Adrenal gland (tissue), 12 donors: ENCODE measurements around the gene KIF5A. TPM values are rescaled to one million over a fixed set of nuclear protein-coding genes. Genes with fewer than 3 reads are reported as not detected.

Experiments used
- DNase-seq, 7 donors: peaks; one replicate each; pipeline ENCODE4 v3.0.0-alpha.2; 2019 to 2020
- H3K27ac ChIP-seq, 5 donors: fragments of 200-600 bp; sonication (generic) in 4 of 5; 1 replicate in 3 of 5; 2 replicates in 2 of 5; pipeline versions ENCODE4 v1.5.1 to v1.8.0; 2016 to 2020; ENCODE audit warnings: mild to moderate bottlenecking in 1 of 5
- H3K27me3 ChIP-seq: fragments of 200-600 bp; 2 replicates; pipeline ENCODE4 v1.8.0; 2021
- H3K36me3 ChIP-seq, 2 donors: fragments of 200-600 bp; replicated peaks in 1 of 2; 1 replicate in 1 of 2; 2 replicates in 1 of 2; pipeline versions ENCODE4 v1.5.1 to v1.8.0; 2018 to 2022
- H3K4me1 ChIP-seq, 2 donors: fragments of 200-600 bp; replicated peaks in 1 of 2; 1 replicate in 1 of 2; 2 replicates in 1 of 2; pipeline versions ENCODE4 v1.5.1 to v1.8.0; 2018 to 2021
- H3K4me3 ChIP-seq, 4 donors: fragments of 200-600 bp; sonication (generic) in 3 of 4; one replicate each; pipeline ENCODE4 v1.5.1; 2016 to 2018
- H3K9me3 ChIP-seq, 3 donors: fragments of 200-600 bp; sonication (generic) in 1 of 3; replicated peaks in 1 of 3; 1 replicate in 2 of 3; 2 replicates in 1 of 3; pipeline versions ENCODE4 v1.5.1 to v1.8.0; 2016 to 2021
- CTCF ChIP-seq, 6 experiments: fragments of 450-650 bp in 4 of 6; fragments of 200-600 bp in 2 of 6; sonication (generic) in 1 of 6; IDR thresholded peaks; 1 replicate in 5 of 6; 2 replicates in 1 of 6; pipeline versions ENCODE4 v1.5.1 to v1.8.0; 2016 to 2021; ENCODE audit warnings: antibody characterized with exemption in 6 of 6, mild to moderate bottlenecking in 2 of 6, moderate library complexity in 1 of 6
- POLR2A ChIP-seq, 2 donors: fragments of 450-650 bp; IDR thresholded peaks; one replicate each; pipeline ENCODE4 v1.6.1; 2017; ENCODE audit warnings: antibody characterized with exemption in 2 of 2, mild to moderate bottlenecking in 2 of 2, moderate library complexity in 1 of 2
- WGBS, 4 donors: extraction: QIAGEN DNeasy Blood & Tissue Kit in 2 of 4; methylation state at CpG; one replicate each; pipeline versions ENCODE4 v1.1.5 to v1.1.7; 2013 to 2017; 5-methylcytosine and 5-hydroxymethylcytosine counted together
- intact Hi-C, 2 donors: fragments of 100-400 bp; cut with DNase I; formaldehyde crosslinking; loops; one replicate each; pipeline versions ENCODE4 v1.14.1 to v1.15.0; 2022 to 2023
- polyA plus RNA-seq, 3 donors: library from polyadenylated mRNA; stranded (reverse); fragments of 200-250 nt in 2 of 3; fragments of 350-450 nt in 1 of 3; fragmentation: Illumina TruSeq in 1 of 3; extraction: RNeasy Lipid Tissue Mini Kit (QIAGEN cat#74804) in 1 of 3; gene quantifications; one replicate each; pipeline ENCODE4 v1.2.3, GENCODE V29; 2013 to 2014
- total RNA-seq, 9 donors: library from RNA; depleted of rRNA in 4 of 9; stranded (reverse); fragments of >200 nt in 4 of 9; fragments of 120-200 nt in 1 of 9; fragmentation: NEBNext Ultra II Directional in 1 of 9; extraction: Animal tissue kit (Norgen Biotek cat#: 25700) in 1 of 9; gene quantifications; one replicate each; pipeline versions ENCODE4 v1.1.0 to v1.2.4, GENCODE V29; 2013 to 2023
- donor health status: healthy with polysubstance abuse.
- donor health status: Bipolar disorder and iron deficiency.
- donor health status: DM: yes; HTN: yes; CAD: no.
- donor health status: DM: no; HTN: no; CAD: no.
- donor health status: DM: no; HTN: no; CAD: no.
- donor health status: DM: yes; HTN: yes; CAD: no.

Gene KIF5A
- total and polyA plus RNA-seq, 12 donors, result 0.32 to 7.6 (median 2.1) TPM; not detected in 1

- no peaks in the 10 kb centered on the region for H3K27me3 ChIP-seq
- H3K36me3 ChIP-seq, result peaks cover 0 to 73% of the 10 kb centered on the region in 2 donors
- H3K4me1 ChIP-seq, result peaks cover 0 to 9% of the 10 kb centered on the region in 2 donors
- no peak for DNase-seq
- H3K4me3 ChIP-seq, result no peak overlapping the region
- no peak overlapping the region for H3K27ac ChIP-seq
- intact Hi-C loops, result no loop called here
- WGBS, 4 donors, result 94 to 100% (median 100%) methylated on average over 1 of the region's 1 CpG
- no peaks in the 10 kb centered on the region for H3K9me3 ChIP-seq
- TF ChIP-seq POLR2A (IDR thresholded peaks at IDR 0.05), result no peak
- no peak for TF ChIP-seq CTCF (IDR thresholded peaks at IDR 0.05)
Measured at GRCh38 chr12:57536597-57536942, 13.3 kb upstream of the KIF5A start.

DNA sequence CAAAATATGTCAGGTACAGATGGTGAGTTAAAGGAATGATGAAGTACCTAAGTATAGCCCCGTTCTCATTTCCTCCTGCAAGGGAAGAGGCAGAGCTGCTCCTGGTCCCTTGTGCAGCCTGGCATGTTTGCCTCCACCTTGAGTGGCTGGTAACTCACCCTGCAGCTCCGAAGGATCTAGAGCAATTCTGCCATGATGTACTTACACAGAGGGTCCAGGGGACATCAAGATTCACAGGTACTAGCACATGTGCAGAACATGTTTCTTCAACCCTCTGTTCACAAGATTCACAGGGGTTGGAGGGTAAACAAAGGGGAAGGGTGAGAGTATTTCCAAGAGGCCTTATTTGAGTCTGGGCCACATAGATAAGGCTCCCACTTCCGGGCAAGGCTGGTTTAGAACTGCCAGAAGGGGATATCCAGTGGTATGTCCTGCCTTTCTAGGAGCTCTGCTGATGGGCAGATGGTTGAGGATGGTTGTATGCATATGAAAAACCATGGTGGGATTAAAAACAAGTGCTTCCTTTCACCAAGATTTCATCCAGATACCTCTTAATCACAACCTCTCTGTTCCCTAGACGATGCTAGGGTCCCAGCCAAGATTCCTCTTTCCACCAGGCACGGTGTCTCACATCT is 10.6 kb upstream of the KIF5A start:
- Histone ChIP-seq H3K36me3 (peaks cover 0 to 57% of the 10 kb centered on the region in 2 donors), H3K27ac (no peak overlapping the region), H3K4me3 (no peak overlapping the region), H3K4me1 (peaks cover 0 to 10% of the 10 kb centered on the region in 2 donors), H3K27me3 (no peaks in the 10 kb centered on the region), H3K9me3 (no peaks in the 10 kb centered on the region)
- TF ChIP-seq POLR2A (IDR thresholded peaks at IDR 0.05) (no peak), CTCF (IDR thresholded peaks at IDR 0.05) (no peak)
- WGBS, 4 donors, result 86 to 92% (median 91%) methylated on average over 5 of the region's 5 CpGs
- DNase-seq, result no peak
- intact Hi-C loops, result no loop called here

DNA sequence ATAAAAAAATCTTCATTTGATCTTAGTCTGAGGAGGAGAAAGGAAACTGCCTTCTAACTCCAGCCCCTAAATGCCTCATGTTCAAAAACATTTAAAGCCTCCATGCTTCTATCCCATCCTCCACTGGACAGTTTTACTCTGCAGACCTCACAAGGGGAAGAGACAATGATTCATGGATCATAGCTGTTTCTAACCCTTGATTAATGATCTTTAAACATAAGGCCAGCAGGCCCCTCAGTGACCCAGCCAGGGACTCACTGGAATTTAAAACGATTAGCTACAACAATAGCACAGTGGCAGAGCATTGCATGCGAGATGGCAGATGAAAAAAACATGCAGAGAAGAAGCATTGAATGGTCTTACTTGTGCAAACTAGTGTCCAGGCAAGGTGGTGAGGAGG is 8.8 kb upstream of the KIF5A start:
- Histone ChIP-seq H3K36me3 (peaks cover 0 to 40% of the 10 kb centered on the region in 2 donors), H3K4me1 (peaks cover 6 to 25% of the 10 kb centered on the region in 2 donors), H3K27ac (no peak overlapping the region), H3K4me3 (no peak overlapping the region), H3K27me3 (no peaks in the 10 kb centered on the region), H3K9me3 (no peaks in the 10 kb centered on the region)
- no peak for DNase-seq
- WGBS, 4 donors, result 36 to 50% (median 40%) methylated on average over 2 of the region's 2 CpGs
- TF ChIP-seq CTCF (IDR thresholded peaks at IDR 0.05) (no peak), POLR2A (IDR thresholded peaks at IDR 0.05) (no peak)
- intact Hi-C loops, result no loop called here

DNA sequence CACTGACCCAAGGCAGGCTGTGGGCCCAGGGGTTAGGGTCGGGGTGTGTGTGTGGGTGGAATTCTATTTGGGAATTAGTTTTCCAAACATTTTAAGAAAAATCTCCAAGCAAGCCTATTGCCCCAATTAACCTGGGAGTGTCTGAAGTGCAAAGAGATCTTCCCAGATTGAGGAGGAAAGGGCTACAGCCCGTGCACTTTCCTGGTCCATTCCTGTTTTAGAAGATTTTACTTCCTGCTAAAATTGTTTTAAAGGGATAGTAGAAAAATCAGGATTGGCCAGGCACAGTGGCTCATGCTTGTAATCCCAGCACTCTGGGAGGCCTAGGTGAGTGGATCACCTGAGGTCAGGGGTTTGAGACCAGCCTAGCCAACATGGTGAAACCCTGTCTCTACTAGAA is 8.1 kb upstream of the KIF5A start:
- intact Hi-C loops, result no loop called here
- TF ChIP-seq CTCF (IDR thresholded peaks at IDR 0.05) (no peak), POLR2A (IDR thresholded peaks at IDR 0.05) (no peak)
- Histone ChIP-seq H3K36me3 (peaks cover 0 to 40% of the 10 kb centered on the region in 2 donors), H3K27ac (no peak overlapping the region), H3K4me3 (no peak overlapping the region), H3K9me3 (no peaks in the 10 kb centered on the region), H3K4me1 (peaks cover 9 to 29% of the 10 kb centered on the region in 2 donors), H3K27me3 (no peaks in the 10 kb centered on the region)
- WGBS, 4 donors, result 74 to 89% (median 75%) methylated on average over 2 of the region's 2 CpGs
- DNase-seq, result no peak
